Measurements from ENCODE around the gene SLC22A17. TPM values are rescaled to one million over a fixed set of nuclear protein-coding genes. Genes with fewer than 3 reads are reported as not detected.

SLC22A17 gene
- total and polyA plus RNA-seq, 2 of the 13 experiments (the other 11 are each of a cell fraction or from before 2014, with no cell fraction given) = 0.95 to 1.1 TPM

GRCh38 chr14:23326491-23327332, 26.0 kb downstream of the SLC22A17 start (continued):
- TF ChIP-seq TIGD3 (CRISPR knock-in tag; IDR thresholded peaks at IDR 0.05; ENCODE audit: borderline replicate concordance) (peak; percentile 80), ZNF44 (CRISPR knock-in tag; IDR thresholded peaks at IDR 0.05) (no peak), ARID2 (CRISPR knock-in tag; IDR thresholded peaks at IDR 0.05; ENCODE audit: borderline replicate concordance) (no peak), NFKB2 (CRISPR knock-in tag; IDR thresholded peaks at IDR 0.05; ENCODE audit: borderline replicate concordance) (peak; percentile 45), PRDM15 (CRISPR knock-in tag; IDR thresholded peaks at IDR 0.05) (no peak), USF2 (IDR thresholded peaks at IDR 0.05; ENCODE audit: low read depth, low read length) (no peak), USF2 (CRISPR knock-in tag; IDR thresholded peaks at IDR 0.05; ENCODE audit: borderline replicate concordance) (no peak), ZBTB34 (CRISPR knock-in tag; IDR thresholded peaks at IDR 0.05) (no peak), IRF2 (CRISPR knock-in tag; IDR thresholded peaks at IDR 0.05) (no peak), ZFP41 (CRISPR knock-in tag; IDR thresholded peaks at IDR 0.05; ENCODE audit: borderline replicate concordance) (no peak), ZNF124 (CRISPR knock-in tag; IDR thresholded peaks at IDR 0.05) (no peak; the same call in 1 of the 2 replicates), ZNF619 (CRISPR knock-in tag; IDR thresholded peaks at IDR 0.05) (no peak), ZKSCAN5 (CRISPR knock-in tag; IDR thresholded peaks at IDR 0.05) (no peak), ZFYVE20 (CRISPR knock-in tag; IDR thresholded peaks at IDR 0.05; ENCODE audit: borderline replicate concordance, low read depth) (0 out of 2 replicates have a peak, but pooled peaks have one; percentile 28), KLF11 (CRISPR knock-in tag; IDR thresholded peaks at IDR 0.05) (no peak)
